ENCODE measurements around the gene SV2B.

DNA sequence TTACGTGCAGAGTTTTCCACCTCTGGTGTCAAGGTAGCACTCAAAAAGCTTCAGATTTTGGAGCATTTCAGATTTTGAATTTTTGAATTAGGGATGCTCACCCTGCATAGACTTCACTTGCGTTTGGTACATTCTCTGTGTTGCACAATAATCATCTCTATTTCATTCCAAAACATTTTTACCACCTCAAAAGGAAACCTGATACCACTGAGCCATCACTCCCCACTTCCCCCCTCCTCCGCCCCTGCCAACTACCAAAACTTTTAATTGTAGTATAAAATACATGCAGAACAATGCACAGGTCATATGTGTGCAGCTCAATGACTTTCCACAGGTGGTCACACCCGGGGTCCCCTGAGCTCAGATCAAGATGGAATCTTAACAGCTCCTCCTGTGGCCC, 208.8 kb downstream of the SV2B start:
- TF ChIP-seq, protein P1, sequence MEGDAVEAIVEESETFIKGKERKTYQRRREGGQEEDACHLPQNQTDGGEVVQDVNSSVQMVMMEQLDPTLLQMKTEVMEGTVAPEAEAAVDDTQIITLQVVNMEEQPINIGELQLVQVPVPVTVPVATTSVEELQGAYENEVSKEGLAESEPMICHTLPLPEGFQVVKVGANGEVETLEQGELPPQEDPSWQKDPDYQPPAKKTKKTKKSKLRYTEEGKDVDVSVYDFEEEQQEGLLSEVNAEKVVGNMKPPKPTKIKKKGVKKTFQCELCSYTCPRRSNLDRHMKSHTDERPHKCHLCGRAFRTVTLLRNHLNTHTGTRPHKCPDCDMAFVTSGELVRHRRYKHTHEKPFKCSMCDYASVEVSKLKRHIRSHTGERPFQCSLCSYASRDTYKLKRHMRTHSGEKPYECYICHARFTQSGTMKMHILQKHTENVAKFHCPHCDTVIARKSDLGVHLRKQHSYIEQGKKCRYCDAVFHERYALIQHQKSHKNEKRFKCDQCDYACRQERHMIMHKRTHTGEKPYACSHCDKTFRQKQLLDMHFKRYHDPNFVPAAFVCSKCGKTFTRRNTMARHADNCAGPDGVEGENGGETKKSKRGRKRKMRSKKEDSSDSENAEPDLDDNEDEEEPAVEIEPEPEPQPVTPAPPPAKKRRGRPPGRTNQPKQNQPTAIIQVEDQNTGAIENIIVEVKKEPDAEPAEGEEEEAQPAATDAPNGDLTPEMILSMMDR (IDR thresholded peaks at IDR 0.05; ENCODE audit: insufficient read depth, low read length, poor library complexity, severe bottlenecking), result no peak
- TF ChIP-seq EZH2phosphoT487 (conservative IDR thresholded peaks at IDR 0.05; ENCODE audit: low read length), result no peak

All from SU-DHL-6 (cell line).